GM19397 (cell line): ENCODE results near the gene PMAIP1.

Experiments
- ATAC-seq: cut with Tn5 transposase; IDR thresholded peaks from one replicate; pipeline ENCODE4 v1.9.1; 2021; ENCODE audit warnings: mild to moderate bottlenecking, moderate library complexity; ENCODE audit not compliant: unreplicated experiment

Gene PMAIP1

GRCh38 chr18:59911600-59911999 is 11.8 kb downstream of the PMAIP1 start:
- no peak for ATAC-seq

- no peak for ATAC-seq
These were observed 12.3 kb downstream of the PMAIP1 start for GRCh38 chr18:59912007-59912550.

- no peak for ATAC-seq
These were observed 15.8 kb downstream of the PMAIP1 start for GRCh38 chr18:59915606-59916005.

GRCh38 chr18:59916746-59917145 is 16.9 kb downstream of the PMAIP1 start:
- no peak for ATAC-seq

GRCh38 chr18:59917422-59917821 is 17.6 kb downstream of the PMAIP1 start:
- no peak for ATAC-seq

- peak; percentile 52 for ATAC-seq
These were observed 18.5 kb downstream of the PMAIP1 start for GRCh38 chr18:59918320-59918755.

GRCh38 chr18:59918997-59919396 is 19.2 kb downstream of the PMAIP1 start:
- no peak for ATAC-seq

- peak; percentile 34 for ATAC-seq
These were observed 21.6 kb downstream of the PMAIP1 start for GRCh38 chr18:59921384-59921891.

- ATAC-seq, result peak; percentile 42
These were observed 23.9 kb downstream of the PMAIP1 start for GRCh38 chr18:59923539-59924196.

GRCh38 chr18:59926131-59926530 is 26.3 kb downstream of the PMAIP1 start:
- ATAC-seq, result no peak

- peak; percentile 63 for ATAC-seq
These were observed 27.5 kb downstream of the PMAIP1 start for GRCh38 chr18:59927246-59927825.

- ATAC-seq, result no peak
These were observed 28.4 kb downstream of the PMAIP1 start for GRCh38 chr18:59928201-59928600.

GRCh38 chr18:59929621-59930295 is 30.0 kb downstream of the PMAIP1 start:
- ATAC-seq, result no peak

GRCh38 chr18:59932401-59932800 is 32.6 kb downstream of the PMAIP1 start:
- no peak for ATAC-seq

GRCh38 chr18:59938676-59939075 is 38.9 kb downstream of the PMAIP1 start:
- ATAC-seq, result no peak

GRCh38 chr18:59939127-59939526 is 39.3 kb downstream of the PMAIP1 start:
- no peak for ATAC-seq

GRCh38 chr18:59940068-59940467 is 40.3 kb downstream of the PMAIP1 start:
- no peak for ATAC-seq

- no peak for ATAC-seq
These were observed 41.5 kb downstream of the PMAIP1 start for GRCh38 chr18:59941331-59941730.

- ATAC-seq, result no peak
These were observed 42.8 kb downstream of the PMAIP1 start for GRCh38 chr18:59942601-59943000.

GRCh38 chr18:59945544-59945943 is 45.7 kb downstream of the PMAIP1 start:
- ATAC-seq, result no peak

- no peak for ATAC-seq
These were observed 50.6 kb downstream of the PMAIP1 start for GRCh38 chr18:59950215-59950944.
